Thyroid gland (tissue), 4 donors: ENCODE data around the gene OR4D1. TPM values are rescaled to one million over a fixed set of nuclear protein-coding genes. Genes with fewer than 3 reads are reported as not detected.

Source experiments
- DNase-seq, 2 donors: peaks; one replicate each; pipeline ENCODE4 v3.0.0-alpha.2; 2019
- H3K27ac ChIP-seq, 3 donors: fragments of 200-600 bp; sonication (generic); 1 replicate in 2 of 3; 2 replicates in 1 of 3; pipeline ENCODE4 v1.5.1; 2016 to 2019; ENCODE audit warnings: mild to moderate bottlenecking in 1 of 3, moderate library complexity in 1 of 3
- H3K27me3 ChIP-seq: fragments of 200-600 bp; sonication (generic); one replicate; pipeline ENCODE4 v1.5.1; 2019
- H3K36me3 ChIP-seq, 2 donors: fragments of 200-600 bp; sonication (generic); one replicate each; pipeline ENCODE4 v1.5.1; 2016 to 2019
- H3K4me1 ChIP-seq, 2 donors: fragments of 200-600 bp; sonication (generic); one replicate each; pipeline ENCODE4 v1.5.1; 2017 to 2019
- H3K4me3 ChIP-seq, 3 donors: fragments of 200-600 bp; sonication (generic); replicated peaks in 1 of 3; 1 replicate in 2 of 3; 2 replicates in 1 of 3; pipeline ENCODE4 v1.5.1; 2016; ENCODE audit warnings: mild to moderate bottlenecking in 1 of 3
- H3K9me3 ChIP-seq: fragments of 200-600 bp; sonication (generic); one replicate; pipeline ENCODE4 v1.5.1; 2017
- POLR2A ChIP-seq, 2 donors: fragments of 450-650 bp; IDR thresholded peaks; one replicate each; pipeline ENCODE4 v1.6.1; 2017; ENCODE audit warnings: antibody characterized with exemption in 2 of 2, mild to moderate bottlenecking in 2 of 2, moderate library complexity in 1 of 2
- WGBS, 2 donors: methylation state at CpG; one replicate each; pipeline ENCODE4 v1.1.5; 2017; 5-methylcytosine and 5-hydroxymethylcytosine counted together
- intact Hi-C: fragments of 100-400 bp; cut with DNase I; formaldehyde crosslinking; loops from one replicate; pipeline ENCODE4 v1.15.1; 2023
- total RNA-seq, 4 donors: library from RNA; depleted of rRNA; stranded (reverse); fragments of >200 nt; gene quantifications; one replicate each; pipeline ENCODE4 v1.2.3, GENCODE V29; 2016
- TF ChIP-seq, protein P1 (sequence below), 6 experiments: fragments of 200-600 bp in 3 of 6; fragments of 450-650 bp in 3 of 6; sonication (generic) in 3 of 6; IDR thresholded peaks; one replicate each; pipeline ENCODE4 v1.5.1; 2016 to 2019; ENCODE audit warnings: antibody characterized with exemption in 6 of 6, mild to moderate bottlenecking in 2 of 6, inconsistent platforms in 1 of 6, moderate library complexity in 1 of 6

Gene OR4D1
- total RNA-seq, 4 donors from 2014 or later: not detected

GRCh38 chr17:58191241-58191896, 43.2 kb downstream of the OR4D1 start:
- H3K4me3 ChIP-seq: no peak overlapping the region
- no peak overlapping the region for H3K27ac ChIP-seq
- WGBS, 2 donors: 30 to 33% methylated on average over 13 to 14 of the region's 14 CpGs
- H3K4me1 ChIP-seq: peaks cover 0 to 3% of the 10 kb centered on the region in 2 donors
- TF ChIP-seq, protein P1, sequence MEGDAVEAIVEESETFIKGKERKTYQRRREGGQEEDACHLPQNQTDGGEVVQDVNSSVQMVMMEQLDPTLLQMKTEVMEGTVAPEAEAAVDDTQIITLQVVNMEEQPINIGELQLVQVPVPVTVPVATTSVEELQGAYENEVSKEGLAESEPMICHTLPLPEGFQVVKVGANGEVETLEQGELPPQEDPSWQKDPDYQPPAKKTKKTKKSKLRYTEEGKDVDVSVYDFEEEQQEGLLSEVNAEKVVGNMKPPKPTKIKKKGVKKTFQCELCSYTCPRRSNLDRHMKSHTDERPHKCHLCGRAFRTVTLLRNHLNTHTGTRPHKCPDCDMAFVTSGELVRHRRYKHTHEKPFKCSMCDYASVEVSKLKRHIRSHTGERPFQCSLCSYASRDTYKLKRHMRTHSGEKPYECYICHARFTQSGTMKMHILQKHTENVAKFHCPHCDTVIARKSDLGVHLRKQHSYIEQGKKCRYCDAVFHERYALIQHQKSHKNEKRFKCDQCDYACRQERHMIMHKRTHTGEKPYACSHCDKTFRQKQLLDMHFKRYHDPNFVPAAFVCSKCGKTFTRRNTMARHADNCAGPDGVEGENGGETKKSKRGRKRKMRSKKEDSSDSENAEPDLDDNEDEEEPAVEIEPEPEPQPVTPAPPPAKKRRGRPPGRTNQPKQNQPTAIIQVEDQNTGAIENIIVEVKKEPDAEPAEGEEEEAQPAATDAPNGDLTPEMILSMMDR (IDR thresholded peaks at IDR 0.05): no peak
- TF ChIP-seq POLR2A (IDR thresholded peaks at IDR 0.05): no peak
- intact Hi-C loops: no loop called here
- H3K36me3 ChIP-seq: no peaks in the 10 kb centered on the region
- no peaks in the 10 kb centered on the region for H3K27me3 ChIP-seq
- DNase-seq: no peak
- no peaks in the 10 kb centered on the region for H3K9me3 ChIP-seq

GRCh38 chr17:58192612-58193011, 44.4 kb downstream of the OR4D1 start, which contains the start of gene EPX:
Gene EPX, plus strand, starts transcription at chr17:58192726. Its CDS starts 121 bp downstream, at chr17:58192847.
- H3K9me3 ChIP-seq: no peaks in the 10 kb centered on the region
- DNase-seq: no peak
- no peak within 1 kb of the TSS for H3K4me3 ChIP-seq
- no peaks in the 10 kb centered on the region for H3K27me3 ChIP-seq
- peaks cover 0 to 3% of the 10 kb centered on the region in 2 donors for H3K4me1 ChIP-seq
- H3K36me3 ChIP-seq: no peaks in the 10 kb centered on the region
- TF ChIP-seq POLR2A (IDR thresholded peaks at IDR 0.05): no peak
- TF ChIP-seq, protein P1 (IDR thresholded peaks at IDR 0.05): no peak
- intact Hi-C loops: no loop called here
- 34 to 40% methylated on average over 3 to 6 of the region's 6 CpGs for WGBS, 2 donors
- H3K27ac ChIP-seq: no peak within 1 kb of the TSS

DNA sequence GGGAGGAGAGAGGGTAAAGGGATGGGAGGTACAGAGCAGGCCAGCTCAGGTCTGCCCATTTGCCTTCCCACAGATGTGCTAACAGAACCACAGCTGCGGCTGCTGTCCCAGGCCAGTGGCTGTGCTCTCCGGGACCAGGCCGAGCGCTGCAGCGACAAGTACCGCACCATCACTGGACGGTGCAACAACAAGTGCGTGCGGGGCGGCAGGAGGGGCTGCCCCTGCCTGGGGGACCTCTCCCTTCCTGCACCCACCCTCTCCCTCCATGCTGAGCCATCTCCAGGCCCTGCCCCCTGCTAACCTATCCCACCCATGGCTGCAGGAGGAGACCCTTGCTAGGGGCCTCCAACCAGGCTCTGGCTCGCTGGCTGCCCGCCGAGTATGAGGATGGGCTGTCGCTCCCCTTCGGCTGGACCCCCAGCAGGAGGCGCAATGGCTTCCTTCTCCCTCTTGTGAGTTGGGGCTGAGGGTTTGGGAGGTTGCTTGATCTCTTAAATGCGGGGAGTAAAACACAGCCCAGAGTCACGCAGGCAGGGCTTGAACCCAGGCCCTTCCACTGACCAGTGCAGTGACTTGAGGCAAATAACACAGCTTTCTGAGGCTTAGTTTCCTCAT, 45.6 kb downstream of the OR4D1 start:
- DNase-seq: no peak
- WGBS, 2 donors: 56 to 66% methylated on average over 18 of the region's 18 CpGs

GRCh38 chr17:58195518-58196123, 47.4 kb downstream of the OR4D1 start:
- intact Hi-C loops: no loop called here
- Histone ChIP-seq H3K4me1 (no peaks in the 10 kb centered on the region), H3K9me3 (no peaks in the 10 kb centered on the region), H3K36me3 (no peaks in the 10 kb centered on the region), H3K4me3 (no peak overlapping the region), H3K27me3 (peaks cover 5% of the 10 kb centered on the region), H3K27ac (no peak overlapping the region)
- TF ChIP-seq POLR2A (IDR thresholded peaks at IDR 0.05): no peak
- TF ChIP-seq, protein P1 (IDR thresholded peaks at IDR 0.05): no peak
- WGBS, 2 donors: 76 to 87% methylated on average over 5 of the region's 5 CpGs
- DNase-seq: no peak

More for the DNA sequence above, 45.6 kb downstream of the OR4D1 start:
- Histone ChIP-seq H3K4me3 (no peak overlapping the region), H3K36me3 (no peaks in the 10 kb centered on the region), H3K4me1 (peaks cover 0 to 3% of the 10 kb centered on the region in 2 donors), H3K27me3 (peaks cover 5% of the 10 kb centered on the region), H3K27ac (no peak overlapping the region), H3K9me3 (no peaks in the 10 kb centered on the region)
- intact Hi-C loops: no loop called here
- no peak for TF ChIP-seq POLR2A (IDR thresholded peaks at IDR 0.05)
- TF ChIP-seq, protein P1 (IDR thresholded peaks at IDR 0.05): no peak

GRCh38 chr17:58196610-58197009, 48.4 kb downstream of the OR4D1 start:
- H3K27ac ChIP-seq: no peak overlapping the region
- WGBS, 2 donors: 82 to 83% methylated on average over 7 of the region's 7 CpGs
- H3K9me3 ChIP-seq: no peaks in the 10 kb centered on the region
- peaks cover 5% of the 10 kb centered on the region for H3K27me3 ChIP-seq
- DNase-seq: no peak
- no peaks in the 10 kb centered on the region for H3K4me1 ChIP-seq
- TF ChIP-seq, protein P1 (IDR thresholded peaks at IDR 0.05): no peak
- TF ChIP-seq POLR2A (IDR thresholded peaks at IDR 0.05): no peak
- no peaks in the 10 kb centered on the region for H3K36me3 ChIP-seq
- H3K4me3 ChIP-seq: no peak overlapping the region
- intact Hi-C loops: no loop called here
